ENCODE data around the gene CTSZ. TPM values are rescaled to one million over a fixed set of nuclear protein-coding genes. Genes with fewer than 3 reads are reported as not detected.

CTSZ gene
- total RNA-seq, 2 experiments from 2014 or later: 48.9 to 49.2 TPM

DNA sequence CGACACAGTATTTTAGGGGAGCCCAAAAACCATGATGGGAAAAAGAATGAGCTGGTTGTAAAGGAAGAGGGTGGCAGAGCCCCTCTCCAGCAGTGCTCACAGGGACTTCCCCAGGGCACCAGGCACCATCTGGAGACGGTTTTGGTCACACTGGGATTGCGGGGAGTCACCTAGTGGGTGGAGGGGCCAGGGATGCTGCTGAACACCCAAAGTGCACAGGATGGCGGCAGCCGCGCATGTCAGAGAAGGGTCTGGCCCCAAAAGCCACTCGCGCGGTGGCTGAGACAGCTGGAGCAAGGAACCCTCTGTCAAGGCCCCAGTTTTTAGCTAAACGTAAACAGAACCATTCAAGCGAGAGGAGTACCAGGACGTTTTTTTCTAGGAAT lies 10.8 kb downstream of the CTSZ start:
- peaks cover 26% of the 10 kb centered on the region for H3K36me3 Mint-ChIP-seq
- no peak overlapping the region for H3K27ac Mint-ChIP-seq
- no peaks in the 10 kb centered on the region for H3K27me3 Mint-ChIP-seq
- H3K4me3 Mint-ChIP-seq: no peak overlapping the region
- POLR2A ChIA-PET: no interaction called here
- no peaks in the 10 kb centered on the region for H3K9me3 Mint-ChIP-seq
- ATAC-seq (ENCODE audit: low read depth): no peak
- DNase-seq: no peak
- H3K4me1 Mint-ChIP-seq: no peaks in the 10 kb centered on the region

GRCh38 chr20:58995461-58996225 lies 11.4 kb downstream of the CTSZ start:
- no peak overlapping the region for H3K4me3 Mint-ChIP-seq
- H3K36me3 Mint-ChIP-seq: peaks cover 28% of the 10 kb centered on the region
- ATAC-seq (ENCODE audit: low read depth) (no peak), DNase-seq (no peak)
- peak overlapping the region; percentile 16 for H3K27ac Mint-ChIP-seq
- H3K27me3 Mint-ChIP-seq: no peaks in the 10 kb centered on the region
- no peaks in the 10 kb centered on the region for H3K9me3 Mint-ChIP-seq
- POLR2A ChIA-PET: no interaction called here
- no peaks in the 10 kb centered on the region for H3K4me1 Mint-ChIP-seq

GRCh38 chr20:58994390-58995159 lies 12.5 kb downstream of the CTSZ start:
- POLR2A ChIA-PET: interaction anchor here (0.7 to 1.3 kb wide), 3 partner anchors 14 to 72 kb away, joined by 4 to 5 read pairs (median 5); partner anchors contain the start of gene ATP5F1E
- ATAC-seq (ENCODE audit: low read depth) (no peak), DNase-seq (no peak)
- H3K4me3 Mint-ChIP-seq: no peak overlapping the region
- no peaks in the 10 kb centered on the region for H3K4me1 Mint-ChIP-seq
- H3K27ac Mint-ChIP-seq: no peak overlapping the region
- H3K9me3 Mint-ChIP-seq: no peaks in the 10 kb centered on the region
- H3K36me3 Mint-ChIP-seq: peaks cover 28% of the 10 kb centered on the region
- H3K27me3 Mint-ChIP-seq: no peaks in the 10 kb centered on the region

GRCh38 chr20:58993332-58994248 lies 13.5 kb downstream of the CTSZ start:
- Mint-ChIP-seq H3K9me3 (no peaks in the 10 kb centered on the region), H3K4me1 (no peaks in the 10 kb centered on the region), H3K36me3 (peaks cover 30% of the 10 kb centered on the region), H3K27me3 (no peaks in the 10 kb centered on the region), H3K4me3 (no peak overlapping the region), H3K27ac (peak overlapping the region; percentile 12)
- no peak for DNase-seq
- ATAC-seq (ENCODE audit: low read depth): no peak
- POLR2A ChIA-PET: interaction anchor here (0.5 to 1.5 kb wide), 9 partner anchors 9 to 678 kb away, joined by 3 to 6 read pairs (median 4); partner anchors contain the start of gene ATP5F1E

GRCh38 chr20:58992911-58993310 lies 14.1 kb downstream of the CTSZ start:
- Mint-ChIP-seq H3K9me3 (no peaks in the 10 kb centered on the region), H3K4me1 (peaks cover 2% of the 10 kb centered on the region), H3K4me3 (no peak overlapping the region), H3K27ac (peak overlapping the region; percentile 12), H3K27me3 (no peaks in the 10 kb centered on the region), H3K36me3 (peaks cover 32% of the 10 kb centered on the region)
- DNase-seq (no peak), ATAC-seq (ENCODE audit: low read depth) (no peak)
- POLR2A ChIA-PET: interaction anchor here (0.5 to 1.5 kb wide), 6 partner anchors 9 to 170 kb away, joined by 3 to 6 read pairs (median 4); partner anchors contain the start of gene ATP5F1E

DNA sequence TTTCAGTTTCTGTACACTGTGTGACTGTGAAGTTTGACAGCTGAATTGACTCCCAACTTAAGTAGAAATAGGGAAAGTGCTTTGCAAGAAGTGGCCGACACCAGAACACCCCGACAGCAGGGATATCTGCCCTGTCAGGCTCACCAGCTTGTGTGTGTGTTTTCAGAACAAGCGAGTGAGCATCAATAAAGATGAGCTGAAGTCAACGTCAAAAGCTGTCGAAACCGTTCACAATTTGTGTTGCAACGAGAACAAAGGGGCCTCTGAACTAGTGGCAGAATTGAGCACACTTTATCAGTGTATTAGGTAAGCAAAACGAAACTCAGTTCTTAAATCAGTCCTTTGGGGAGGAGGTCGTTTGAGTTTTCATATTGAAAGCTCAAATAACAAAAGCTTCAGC lies 15.3 kb downstream of the CTSZ start:
- POLR2A ChIA-PET: interaction anchor here (0.9 kb wide), 2 partner anchors 10 to 41 kb away, joined by 3 read pairs; partner anchors contain the start of gene ATP5F1E
- Mint-ChIP-seq H3K27ac (no peak overlapping the region), H3K36me3 (peaks cover 26% of the 10 kb centered on the region), H3K27me3 (no peaks in the 10 kb centered on the region), H3K4me1 (peaks cover 2% of the 10 kb centered on the region), H3K9me3 (no peaks in the 10 kb centered on the region), H3K4me3 (no peak overlapping the region)
- no peak for DNase-seq
- no peak for ATAC-seq (ENCODE audit: low read depth)

DNA sequence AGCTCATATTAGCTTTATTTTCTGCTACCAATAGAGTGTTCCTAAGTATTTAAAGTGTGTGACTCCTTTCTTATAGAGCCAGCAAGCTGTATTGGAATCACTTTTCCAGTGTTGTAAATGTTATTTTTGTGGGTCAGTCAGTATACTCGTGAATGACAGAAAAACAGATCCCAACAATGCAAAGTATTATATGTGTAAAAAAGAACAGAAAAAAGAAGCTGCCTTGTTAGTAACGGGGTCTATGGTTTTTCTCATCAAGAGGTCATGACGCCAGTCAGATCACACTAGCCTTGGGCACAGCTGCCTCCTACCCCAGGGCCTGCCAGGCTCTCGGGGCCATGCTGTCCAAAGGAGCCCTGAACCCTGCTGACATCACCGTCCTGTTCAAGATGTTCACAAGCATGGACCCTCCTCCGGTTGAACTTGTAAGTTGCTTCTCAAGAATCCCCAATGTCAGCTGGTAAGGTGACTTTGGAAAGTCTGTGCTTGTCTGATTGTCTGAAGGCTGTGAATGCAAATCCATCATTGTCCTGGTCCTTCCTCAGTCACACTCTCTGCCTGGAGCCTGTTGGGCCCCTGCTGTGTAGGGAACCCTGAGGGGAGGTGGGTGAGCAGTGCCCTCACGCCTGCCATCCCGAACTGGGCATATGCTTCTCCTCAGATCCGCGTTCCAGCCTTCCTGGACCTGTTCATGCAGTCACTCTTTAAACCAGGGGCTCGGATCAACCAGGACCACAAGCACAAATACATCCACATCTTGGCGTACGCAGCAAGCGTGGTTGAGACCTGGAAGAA lies 16.2 kb downstream of the CTSZ start:
- H3K4me3 Mint-ChIP-seq: no peak overlapping the region
- DNase-seq: no peak
- POLR2A ChIA-PET: interaction anchor here (1.0 kb wide), 1 partner anchor 12 kb away, joined by 4 read pairs; no protein-coding TSS in a partner anchor
- H3K4me1 Mint-ChIP-seq: peaks cover 2% of the 10 kb centered on the region
- H3K27ac Mint-ChIP-seq: no peak overlapping the region
- no peak for ATAC-seq (ENCODE audit: low read depth)
- no peaks in the 10 kb centered on the region for H3K27me3 Mint-ChIP-seq
- peaks cover 21% of the 10 kb centered on the region for H3K36me3 Mint-ChIP-seq
- no peaks in the 10 kb centered on the region for H3K9me3 Mint-ChIP-seq

GRCh38 chr20:58989196-58989595 lies 17.9 kb downstream of the CTSZ start:
- H3K36me3 Mint-ChIP-seq: peaks cover 12% of the 10 kb centered on the region
- H3K4me3 Mint-ChIP-seq: no peak overlapping the region
- peaks cover 8% of the 10 kb centered on the region for H3K4me1 Mint-ChIP-seq
- POLR2A ChIA-PET: no interaction called here
- H3K9me3 Mint-ChIP-seq: no peaks in the 10 kb centered on the region
- H3K27ac Mint-ChIP-seq: no peak overlapping the region
- ATAC-seq (ENCODE audit: low read depth): no peak
- no peak for DNase-seq
- no peaks in the 10 kb centered on the region for H3K27me3 Mint-ChIP-seq

GRCh38 chr20:58988565-58988882 lies 18.5 kb downstream of the CTSZ start:
- POLR2A ChIA-PET: no interaction called here
- DNase-seq: no peak

DNA sequence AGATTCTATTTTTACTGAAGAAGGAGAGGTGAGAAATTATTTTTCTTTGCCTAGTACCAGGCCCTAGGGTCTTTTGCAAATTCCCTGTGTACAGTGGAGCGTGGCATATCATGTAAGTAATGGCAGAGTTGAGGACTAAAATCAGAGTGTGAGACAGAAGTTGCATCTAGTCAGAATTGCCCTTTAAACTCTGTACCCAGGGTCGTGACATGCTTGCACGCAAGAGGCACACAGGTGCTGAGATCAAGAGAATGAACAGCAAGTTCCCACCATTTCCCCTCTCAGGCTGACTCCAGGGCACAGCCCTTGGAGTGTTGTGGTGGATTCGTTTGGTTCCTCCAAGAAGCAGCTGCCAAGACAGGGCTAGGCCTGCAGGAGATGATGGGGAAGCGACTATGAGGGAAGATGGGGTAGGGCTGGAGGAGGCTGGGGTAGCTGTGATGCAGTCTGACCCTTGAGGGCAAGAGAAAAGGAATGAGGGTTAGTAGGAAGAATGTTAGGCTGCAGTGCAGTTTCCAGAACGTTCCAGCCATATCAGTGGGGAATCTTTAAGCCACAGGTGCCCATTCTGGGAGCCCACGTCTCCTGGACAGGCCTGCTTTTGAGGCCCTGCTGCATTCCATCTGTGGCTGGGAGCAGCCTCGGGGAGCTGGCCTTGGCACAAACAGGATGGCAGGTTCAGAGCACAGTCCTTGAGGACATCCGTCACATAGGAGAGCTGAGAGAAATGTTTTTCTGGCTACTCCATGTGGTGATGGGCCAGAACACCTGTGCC lies 19.1 kb downstream of the CTSZ start:
- no peak for DNase-seq
- Mint-ChIP-seq H3K27me3 (no peaks in the 10 kb centered on the region), H3K4me3 (no peak overlapping the region), H3K27ac (peak overlapping the region; percentile 79), H3K36me3 (peaks cover 14% of the 10 kb centered on the region), H3K9me3 (no peaks in the 10 kb centered on the region), H3K4me1 (peaks cover 15% of the 10 kb centered on the region)
- ATAC-seq (ENCODE audit: low read depth): no peak
- POLR2A ChIA-PET: no interaction called here

More at GRCh38 chr20:58988565-58988882, 18.5 kb downstream of the CTSZ start:
- Mint-ChIP-seq H3K36me3 (peaks cover 14% of the 10 kb centered on the region), H3K27ac (no peak overlapping the region), H3K27me3 (no peaks in the 10 kb centered on the region), H3K9me3 (no peaks in the 10 kb centered on the region), H3K4me1 (peaks cover 15% of the 10 kb centered on the region), H3K4me3 (no peak overlapping the region)
- ATAC-seq (ENCODE audit: low read depth): no peak

DNA sequence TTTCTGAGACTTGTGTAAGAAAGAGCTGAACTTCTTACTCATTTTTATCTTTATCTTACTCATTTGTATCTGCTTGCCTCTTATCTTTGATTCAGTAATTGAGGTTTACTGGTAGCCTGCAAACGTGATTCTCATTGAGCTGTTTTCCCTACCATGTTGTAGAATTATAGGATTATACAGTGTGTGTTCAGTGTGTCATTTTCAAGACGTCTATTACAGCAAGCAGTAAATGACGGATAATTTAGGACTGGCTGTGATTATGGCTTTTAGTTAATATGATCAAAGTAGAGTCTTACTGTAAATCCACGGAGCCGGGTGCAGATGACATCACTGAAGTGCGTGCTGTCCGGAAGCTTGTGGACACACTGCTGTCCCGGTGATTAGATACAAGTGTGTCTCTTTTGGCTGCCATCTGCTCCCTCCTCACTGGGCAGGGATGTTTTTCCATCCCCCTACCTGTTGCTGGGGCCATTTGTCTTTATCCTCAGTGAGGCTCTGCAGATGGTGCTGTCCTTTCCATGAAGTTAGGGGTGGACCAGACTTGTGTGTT lies 20.0 kb downstream of the CTSZ start:
- DNase-seq (no peak), ATAC-seq (ENCODE audit: low read depth) (no peak)
- Mint-ChIP-seq H3K27me3 (no peaks in the 10 kb centered on the region), H3K4me3 (no peak overlapping the region), H3K4me1 (peaks cover 22% of the 10 kb centered on the region), H3K9me3 (no peaks in the 10 kb centered on the region), H3K36me3 (peaks cover 8% of the 10 kb centered on the region), H3K27ac (no peak overlapping the region)
- POLR2A ChIA-PET: no interaction called here
